ENCODE measurements around the gene GPR152.
"Not testable (repeated sequence)": the region's sequence is repeated elsewhere in the genome, so short reads cannot be mapped to it uniquely, and the experiment has no call there.

The GPR152 gene

DNA sequence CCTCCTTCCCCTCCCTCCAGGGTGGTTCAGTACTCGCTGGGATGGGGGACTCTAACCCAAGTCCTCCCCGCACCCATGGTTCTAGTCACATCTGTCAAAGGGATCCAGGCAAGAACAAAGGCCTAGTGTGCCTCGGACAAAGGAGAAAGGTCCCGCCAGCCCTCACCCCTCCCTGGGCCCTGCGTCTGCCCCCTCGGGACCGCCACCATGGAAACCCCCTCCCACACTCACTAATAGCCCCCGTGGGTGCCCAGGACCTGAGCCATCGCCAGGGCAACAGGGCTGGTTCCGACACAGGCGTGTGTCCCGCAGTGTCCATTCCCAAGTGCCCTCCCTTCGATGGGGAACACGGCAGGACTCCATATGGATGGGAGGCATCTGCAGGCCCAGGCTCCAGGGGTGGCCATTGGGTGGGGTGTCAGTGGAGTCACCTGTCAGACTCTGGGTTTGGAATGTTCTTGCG lies 42.1 kb downstream of the GPR152 start:
- Histone ChIP-seq H3K9ac (ENCODE audit: low read length) (no peak overlapping the region), H3K27me3 (ENCODE audit: control insufficient read depth, insufficient read depth, low read length) (peaks cover 17% of the 10 kb centered on the region), H3K36me3 (ENCODE audit: control insufficient read depth, insufficient read depth, low read length) (no peaks in the 10 kb centered on the region), H3K4me1 (ENCODE audit: control insufficient read depth, insufficient read depth, low read length) (peaks cover 36% of the 10 kb centered on the region), H3K9me3 (ENCODE audit: control insufficient read depth, low read length) (no peaks in the 10 kb centered on the region), H3K4me3 (ENCODE audit: low read length) (no peak overlapping the region)

DNA sequence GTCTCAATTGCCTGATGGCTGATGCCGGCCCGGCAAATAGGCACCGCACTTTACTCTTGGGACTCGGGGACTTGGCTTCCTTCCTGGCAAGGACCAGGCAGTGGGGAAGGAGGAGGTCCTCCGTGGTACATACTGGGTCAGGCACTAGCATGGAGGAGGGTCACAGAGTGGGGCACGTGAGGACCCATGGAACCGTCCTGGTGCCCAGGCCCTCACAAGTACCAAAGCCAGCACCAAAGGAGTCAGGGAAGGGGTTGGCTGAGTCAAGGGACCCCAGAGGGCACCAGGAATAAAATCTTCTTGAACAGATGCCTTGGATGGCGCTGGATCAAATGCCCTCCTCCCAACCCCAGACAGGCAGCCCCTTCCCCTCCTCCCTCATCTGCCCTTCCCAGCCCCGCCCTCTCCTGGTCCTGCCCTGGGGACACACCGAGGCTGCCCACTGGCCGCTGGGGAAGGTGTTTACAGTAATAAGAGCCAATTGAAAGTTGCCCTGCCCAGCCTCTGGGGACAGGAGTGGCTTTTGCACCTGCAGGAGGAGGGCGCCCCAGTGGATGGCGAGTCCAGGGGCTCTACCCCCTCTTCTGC lies 42.7 kb downstream of the GPR152 start:
- H3K36me3 ChIP-seq (ENCODE audit: control insufficient read depth, insufficient read depth, low read length): no peaks in the 10 kb centered on the region
- peak overlapping the region; percentile 37 for H3K9ac ChIP-seq (ENCODE audit: low read length)
- no peaks in the 10 kb centered on the region for H3K9me3 ChIP-seq (ENCODE audit: control insufficient read depth, low read length)
- peaks cover 33% of the 10 kb centered on the region for H3K4me1 ChIP-seq (ENCODE audit: control insufficient read depth, insufficient read depth, low read length)
- peaks cover 13% of the 10 kb centered on the region for H3K27me3 ChIP-seq (ENCODE audit: control insufficient read depth, insufficient read depth, low read length)
- no peak overlapping the region for H3K4me3 ChIP-seq (ENCODE audit: low read length)

- no peak overlapping the region for H3K4me3 ChIP-seq (ENCODE audit: low read length)
- H3K9ac ChIP-seq (ENCODE audit: low read length): peak overlapping the region; percentile 37
- H3K9me3 ChIP-seq (ENCODE audit: control insufficient read depth, low read length): no peaks in the 10 kb centered on the region
- H3K36me3 ChIP-seq (ENCODE audit: control insufficient read depth, insufficient read depth, low read length): no peaks in the 10 kb centered on the region
- H3K4me1 ChIP-seq (ENCODE audit: control insufficient read depth, insufficient read depth, low read length): peaks cover 29% of the 10 kb centered on the region
- H3K27me3 ChIP-seq (ENCODE audit: control insufficient read depth, insufficient read depth, low read length): peaks cover 13% of the 10 kb centered on the region
Observed at GRCh38 chr11:67409261-67409666, 43.3 kb downstream of the GPR152 start.

GRCh38 chr11:67408437-67409200 lies 43.9 kb downstream of the GPR152 start:
- Histone ChIP-seq H3K4me3 (ENCODE audit: low read length) (no peak overlapping the region), H3K9me3 (ENCODE audit: control insufficient read depth, low read length) (no peaks in the 10 kb centered on the region), H3K4me1 (ENCODE audit: control insufficient read depth, insufficient read depth, low read length) (peaks cover 27% of the 10 kb centered on the region), H3K36me3 (ENCODE audit: control insufficient read depth, insufficient read depth, low read length) (no peaks in the 10 kb centered on the region), H3K27me3 (ENCODE audit: control insufficient read depth, insufficient read depth, low read length) (peaks cover 13% of the 10 kb centered on the region), H3K9ac (ENCODE audit: low read length) (no peak overlapping the region)

DNA sequence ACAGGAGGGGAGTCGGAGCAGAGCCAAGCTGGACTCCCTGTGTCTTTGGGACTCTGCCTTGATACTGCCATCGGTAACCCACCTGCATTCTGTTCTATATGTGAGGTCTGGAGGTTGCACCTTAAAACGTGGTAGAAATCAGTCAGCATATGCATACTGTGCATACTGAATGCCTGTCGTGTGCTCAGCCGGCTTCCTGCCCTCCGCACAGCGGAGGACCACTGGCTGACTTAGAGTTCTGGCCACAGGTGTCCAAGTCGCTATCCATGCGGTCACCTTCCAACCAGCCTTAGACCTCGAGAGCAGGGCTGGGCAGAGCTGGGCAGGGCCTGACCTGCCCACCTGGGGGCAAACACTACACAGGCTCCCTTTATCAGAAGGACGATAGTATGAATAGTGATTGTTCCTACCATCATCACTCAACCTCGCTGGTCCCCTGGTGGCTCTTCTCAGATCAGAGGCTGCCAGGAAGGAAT lies 44.8 kb downstream of the GPR152 start:
- no peaks in the 10 kb centered on the region for H3K36me3 ChIP-seq (ENCODE audit: control insufficient read depth, insufficient read depth, low read length)
- H3K4me3 ChIP-seq (ENCODE audit: low read length): no peak overlapping the region
- no peak overlapping the region for H3K9ac ChIP-seq (ENCODE audit: low read length)
- peaks cover 13% of the 10 kb centered on the region for H3K27me3 ChIP-seq (ENCODE audit: control insufficient read depth, insufficient read depth, low read length)
- H3K4me1 ChIP-seq (ENCODE audit: control insufficient read depth, insufficient read depth, low read length): peaks cover 23% of the 10 kb centered on the region
- no peaks in the 10 kb centered on the region for H3K9me3 ChIP-seq (ENCODE audit: control insufficient read depth, low read length)

DNA sequence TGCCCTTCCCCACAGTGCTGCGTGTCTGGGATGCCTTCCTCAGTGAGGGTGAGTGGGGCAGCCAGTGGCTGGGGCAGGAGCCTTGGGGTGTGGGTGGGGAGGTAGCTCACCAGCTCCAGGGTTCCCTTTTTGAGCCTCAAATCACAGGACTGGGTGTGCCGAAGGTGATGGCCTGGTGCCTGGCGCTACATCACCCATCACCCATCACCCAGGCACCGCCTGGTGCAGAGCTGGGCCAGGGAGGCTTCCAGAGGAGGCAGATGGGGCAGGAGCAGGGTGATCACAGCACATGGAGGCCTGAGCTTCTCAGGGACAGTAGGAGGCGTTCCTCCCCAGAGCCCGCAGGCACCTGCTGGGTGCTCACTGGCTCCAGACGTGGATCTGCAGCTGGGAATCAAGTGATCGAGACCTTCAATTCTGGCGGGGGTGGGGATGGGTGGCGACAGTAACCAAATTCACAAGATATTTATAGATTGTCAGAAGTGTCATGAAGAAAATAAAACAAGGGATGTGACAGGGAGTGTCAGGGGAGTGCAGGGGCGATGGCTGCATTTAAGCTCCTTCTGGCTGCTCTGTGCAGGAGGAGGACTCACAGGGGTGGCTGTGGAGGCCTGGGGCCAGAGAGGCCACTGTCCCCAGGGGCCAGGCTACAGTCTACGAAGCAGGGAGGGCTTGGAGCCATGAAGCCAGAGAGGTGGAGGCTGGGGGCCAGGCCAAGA lies 45.4 kb downstream of the GPR152 start:
- H3K27me3 ChIP-seq (ENCODE audit: control insufficient read depth, insufficient read depth, low read length): peaks cover 13% of the 10 kb centered on the region
- H3K4me1 ChIP-seq (ENCODE audit: control insufficient read depth, insufficient read depth, low read length): peaks cover 26% of the 10 kb centered on the region
- no peak overlapping the region for H3K9ac ChIP-seq (ENCODE audit: low read length)
- H3K4me3 ChIP-seq (ENCODE audit: low read length): no peak overlapping the region
- H3K36me3 ChIP-seq (ENCODE audit: control insufficient read depth, insufficient read depth, low read length): no peaks in the 10 kb centered on the region
- H3K9me3 ChIP-seq (ENCODE audit: control insufficient read depth, low read length): no peaks in the 10 kb centered on the region

- Histone ChIP-seq H3K4me1 (ENCODE audit: control insufficient read depth, insufficient read depth, low read length) (peaks cover 26% of the 10 kb centered on the region), H3K9ac (ENCODE audit: low read length) (no peak overlapping the region)
Observed at GRCh38 chr11:67406420-67406968, 46.0 kb downstream of the GPR152 start.

GRCh38 chr11:67405688-67406339 lies 46.7 kb downstream of the GPR152 start:
- Histone ChIP-seq H3K4me3 (ENCODE audit: low read length) (no peak overlapping the region), H3K4me1 (ENCODE audit: control insufficient read depth, insufficient read depth, low read length) (peaks cover 21% of the 10 kb centered on the region), H3K27me3 (ENCODE audit: control insufficient read depth, insufficient read depth, low read length) (peaks cover 7% of the 10 kb centered on the region)

More at GRCh38 chr11:67406420-67406968, 46.0 kb downstream of the GPR152 start:
- Histone ChIP-seq H3K4me3 (ENCODE audit: low read length) (no peak overlapping the region), H3K36me3 (ENCODE audit: control insufficient read depth, insufficient read depth, low read length) (no peaks in the 10 kb centered on the region), H3K27me3 (ENCODE audit: control insufficient read depth, insufficient read depth, low read length) (peaks cover 13% of the 10 kb centered on the region), H3K9me3 (ENCODE audit: control insufficient read depth, low read length) (no peaks in the 10 kb centered on the region)

DNA sequence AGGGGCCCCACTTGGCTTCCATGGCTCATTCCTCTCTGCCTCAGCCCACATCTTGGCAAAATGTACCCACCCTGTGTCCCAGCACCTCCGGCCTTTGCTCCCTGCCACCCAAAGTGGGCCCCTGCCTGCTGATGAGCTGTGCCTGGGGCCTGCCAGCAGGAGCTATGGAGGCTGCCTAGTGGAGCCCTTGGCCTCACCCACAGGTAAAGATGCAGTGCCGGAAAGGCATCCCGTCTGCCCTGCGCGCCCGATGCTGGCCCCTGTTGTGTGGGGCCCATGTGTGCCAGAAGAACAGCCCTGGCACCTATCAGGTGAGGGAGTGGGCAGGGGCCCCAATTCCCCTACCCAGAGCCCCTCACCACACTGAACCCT lies 47.3 kb downstream of the GPR152 start:
- Histone ChIP-seq H3K36me3 (ENCODE audit: control insufficient read depth, insufficient read depth, low read length) (no peaks in the 10 kb centered on the region), H3K4me3 (ENCODE audit: low read length) (no peak overlapping the region), H3K27me3 (ENCODE audit: control insufficient read depth, insufficient read depth, low read length) (peaks cover 3% of the 10 kb centered on the region), H3K9ac (ENCODE audit: low read length) (no peak overlapping the region), H3K4me1 (ENCODE audit: control insufficient read depth, insufficient read depth, low read length) (peaks cover 22% of the 10 kb centered on the region), H3K9me3 (ENCODE audit: control insufficient read depth, low read length) (no peaks in the 10 kb centered on the region)

More at GRCh38 chr11:67405688-67406339, 46.7 kb downstream of the GPR152 start:
- no peak overlapping the region for H3K9ac ChIP-seq (ENCODE audit: low read length)
- H3K36me3 ChIP-seq (ENCODE audit: control insufficient read depth, insufficient read depth, low read length): no peaks in the 10 kb centered on the region
- no peaks in the 10 kb centered on the region for H3K9me3 ChIP-seq (ENCODE audit: control insufficient read depth, low read length)

DNA sequence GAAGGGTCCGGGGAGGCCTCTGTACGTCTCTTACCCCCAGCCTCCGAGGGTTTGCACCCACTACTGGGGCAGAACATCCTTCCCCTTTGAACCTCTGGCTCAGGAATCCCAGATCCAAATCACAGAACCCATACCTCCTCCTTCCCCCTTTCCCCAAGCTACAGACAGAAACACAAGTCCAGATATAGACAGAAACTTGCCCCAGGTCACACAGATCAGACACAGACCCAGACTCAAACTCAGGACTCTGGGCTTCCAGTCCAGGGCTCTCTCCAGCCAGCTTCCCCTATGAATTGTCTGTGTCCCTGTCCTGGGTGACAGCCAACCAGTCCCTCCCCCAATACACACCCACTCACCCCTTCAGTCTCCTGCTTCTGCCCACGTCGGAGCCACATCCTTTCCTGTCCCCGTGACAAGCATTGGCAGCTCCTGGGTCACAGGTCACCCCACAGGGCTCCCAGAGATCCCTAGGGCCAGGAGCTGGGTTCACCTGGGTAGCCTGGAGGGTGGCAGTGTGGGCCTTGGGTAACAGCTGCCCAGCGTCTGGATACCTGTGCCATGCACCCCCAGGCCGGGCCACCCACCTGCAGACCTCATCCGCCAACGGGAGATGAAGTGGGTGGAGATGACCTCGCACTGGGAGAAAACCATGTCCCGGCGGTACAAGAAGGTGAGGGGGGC lies 47.9 kb downstream of the GPR152 start:
- Histone ChIP-seq H3K4me1 (ENCODE audit: control insufficient read depth, insufficient read depth, low read length) (peaks cover 18% of the 10 kb centered on the region), H3K27me3 (ENCODE audit: control insufficient read depth, insufficient read depth, low read length) (peaks cover 3% of the 10 kb centered on the region), H3K36me3 (ENCODE audit: control insufficient read depth, insufficient read depth, low read length) (no peaks in the 10 kb centered on the region), H3K9me3 (ENCODE audit: control insufficient read depth, low read length) (no peaks in the 10 kb centered on the region), H3K9ac (ENCODE audit: low read length) (no peak overlapping the region), H3K4me3 (ENCODE audit: low read length) (no peak overlapping the region)

GRCh38 chr11:67403085-67403484 lies 49.4 kb downstream of the GPR152 start:
- H3K4me3 ChIP-seq (ENCODE audit: low read length); H3K36me3 ChIP-seq (ENCODE audit: control insufficient read depth, insufficient read depth, low read length); H3K9me3 ChIP-seq (ENCODE audit: control insufficient read depth, low read length); H3K27me3 ChIP-seq (ENCODE audit: control insufficient read depth, insufficient read depth, low read length); H3K9ac ChIP-seq (ENCODE audit: low read length): not testable (repeated sequence)
- peaks cover 16% of the 10 kb centered on the region for H3K4me1 ChIP-seq (ENCODE audit: control insufficient read depth, insufficient read depth, low read length)

Data from mucosa of stomach (tissue), 1 donor.